B cell (primary cell): ENCODE measurements around the gene DNAJC21.

Experiments used
- EZH2 ChIP-seq: IDR thresholded peaks from 2 replicates; pipeline ENCODE4 v1.6.1; 2012; ENCODE audit warnings: borderline replicate concordance, low read depth, mild to moderate bottlenecking, moderate library complexity, low read length; ENCODE audit not compliant: insufficient read depth, poor library complexity, severe bottlenecking
- TF ChIP-seq, protein P1 (sequence below): fragments of 200-600 bp; IDR thresholded peaks from one replicate; pipeline ENCODE4 v1.8.0; 2022; ENCODE audit warnings: antibody characterized with exemption, mild to moderate bottlenecking

DNA sequence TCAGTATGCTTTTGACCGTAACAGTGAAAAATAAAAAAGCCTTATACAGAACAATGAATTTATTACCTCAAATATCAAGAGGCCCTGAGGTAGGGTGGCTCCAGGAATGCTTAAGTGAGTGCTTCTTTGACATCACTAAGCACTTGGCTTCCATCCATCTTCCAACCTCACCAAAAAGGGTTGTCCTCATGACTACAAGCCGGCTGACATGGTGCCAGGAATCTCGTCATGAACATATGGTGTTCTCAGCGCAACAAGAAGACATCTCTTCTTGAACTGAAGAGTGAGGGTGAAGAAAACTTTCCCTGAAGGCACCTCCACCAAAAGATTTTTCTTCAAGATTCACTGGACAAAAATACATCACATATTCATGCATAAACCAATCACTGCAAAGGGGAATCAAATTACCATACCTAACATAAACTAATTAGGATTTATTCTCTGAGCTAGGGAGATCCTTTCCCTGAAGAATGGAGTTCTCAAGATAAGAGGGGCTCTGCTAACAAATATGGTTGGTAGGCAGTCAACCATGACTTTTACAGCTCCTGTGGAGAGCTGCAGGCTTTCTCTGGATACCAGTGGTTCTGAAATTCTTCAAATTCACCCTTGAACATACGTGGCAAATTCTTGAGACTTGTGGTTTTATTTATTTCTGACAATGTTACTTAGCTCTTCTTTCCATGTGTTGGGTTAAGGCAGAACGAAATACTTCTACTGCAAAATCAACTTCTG is 68.9 kb downstream of the DNAJC21 start:
- TF ChIP-seq, protein P1, sequence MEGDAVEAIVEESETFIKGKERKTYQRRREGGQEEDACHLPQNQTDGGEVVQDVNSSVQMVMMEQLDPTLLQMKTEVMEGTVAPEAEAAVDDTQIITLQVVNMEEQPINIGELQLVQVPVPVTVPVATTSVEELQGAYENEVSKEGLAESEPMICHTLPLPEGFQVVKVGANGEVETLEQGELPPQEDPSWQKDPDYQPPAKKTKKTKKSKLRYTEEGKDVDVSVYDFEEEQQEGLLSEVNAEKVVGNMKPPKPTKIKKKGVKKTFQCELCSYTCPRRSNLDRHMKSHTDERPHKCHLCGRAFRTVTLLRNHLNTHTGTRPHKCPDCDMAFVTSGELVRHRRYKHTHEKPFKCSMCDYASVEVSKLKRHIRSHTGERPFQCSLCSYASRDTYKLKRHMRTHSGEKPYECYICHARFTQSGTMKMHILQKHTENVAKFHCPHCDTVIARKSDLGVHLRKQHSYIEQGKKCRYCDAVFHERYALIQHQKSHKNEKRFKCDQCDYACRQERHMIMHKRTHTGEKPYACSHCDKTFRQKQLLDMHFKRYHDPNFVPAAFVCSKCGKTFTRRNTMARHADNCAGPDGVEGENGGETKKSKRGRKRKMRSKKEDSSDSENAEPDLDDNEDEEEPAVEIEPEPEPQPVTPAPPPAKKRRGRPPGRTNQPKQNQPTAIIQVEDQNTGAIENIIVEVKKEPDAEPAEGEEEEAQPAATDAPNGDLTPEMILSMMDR: no peak
- no peak for TF ChIP-seq EZH2
